HG03571 (cell line): ENCODE measurements around the gene FOXP4.

Source experiments
- ATAC-seq: cut with Tn5 transposase; IDR thresholded peaks from one replicate; pipeline ENCODE4 v1.9.1; 2021; ENCODE audit not compliant: unreplicated experiment

FOXP4 gene

DNA sequence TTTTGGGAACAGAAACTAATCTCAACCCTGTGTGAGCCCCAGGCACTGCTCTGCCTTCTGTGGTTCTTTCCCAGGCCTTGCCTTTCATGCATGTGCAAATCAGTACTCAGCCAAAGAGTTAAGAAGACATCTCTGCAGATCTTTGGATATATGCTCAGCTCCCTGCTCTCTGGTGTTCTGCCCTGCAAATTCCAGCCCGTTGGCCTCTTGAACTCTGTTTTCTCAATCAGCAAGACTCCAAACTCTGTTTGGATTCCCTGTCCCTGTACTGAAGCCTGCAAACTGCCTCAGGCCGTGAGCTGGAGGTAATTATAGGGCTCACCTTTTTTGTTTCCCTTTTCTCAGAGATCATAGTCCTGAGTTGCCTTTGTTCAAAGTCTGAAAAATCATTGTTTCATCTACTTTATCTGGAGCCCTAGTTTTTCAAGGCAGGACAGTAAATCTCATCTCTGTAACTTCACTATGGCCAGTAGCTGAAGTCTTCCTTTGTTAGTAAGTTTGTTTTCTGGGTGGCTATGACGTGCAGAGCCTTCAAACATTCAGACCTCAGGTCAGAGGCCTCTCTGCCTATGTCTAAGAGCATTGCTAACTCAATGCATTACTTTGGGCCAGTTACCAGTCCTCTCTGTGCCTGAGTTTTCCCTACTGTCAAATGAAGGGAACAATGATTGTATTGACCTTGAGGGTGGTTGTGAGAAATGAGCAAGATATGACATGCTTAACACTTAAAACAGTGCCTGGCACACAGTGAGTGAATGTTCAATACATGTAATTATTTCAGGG lies 76.2 kb downstream of the FOXP4 start:
- no peak for ATAC-seq

DNA sequence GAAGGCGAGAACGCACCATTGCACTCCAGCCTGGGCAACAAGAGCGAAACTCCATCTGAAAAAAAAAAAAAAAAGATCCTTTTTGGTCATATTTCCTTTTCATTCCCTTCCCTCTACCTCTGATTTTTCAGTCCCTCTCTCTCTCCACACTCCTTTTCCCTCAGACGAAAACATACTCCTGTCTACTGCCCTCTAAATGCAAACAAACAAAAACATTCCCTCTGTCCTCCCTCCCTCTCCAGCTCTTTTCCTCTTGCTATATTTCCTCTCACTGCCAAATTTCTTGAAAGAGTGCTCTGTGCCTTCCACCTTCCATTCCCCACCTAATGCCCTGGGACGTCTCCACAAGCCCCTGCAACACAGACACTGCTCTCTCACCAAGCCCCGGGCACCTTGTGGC lies 77.1 kb downstream of the FOXP4 start:
- no peak for ATAC-seq

GRCh38 chr6:41624621-41625380 lies 78.6 kb downstream of the FOXP4 start:
- no peak for ATAC-seq

DNA sequence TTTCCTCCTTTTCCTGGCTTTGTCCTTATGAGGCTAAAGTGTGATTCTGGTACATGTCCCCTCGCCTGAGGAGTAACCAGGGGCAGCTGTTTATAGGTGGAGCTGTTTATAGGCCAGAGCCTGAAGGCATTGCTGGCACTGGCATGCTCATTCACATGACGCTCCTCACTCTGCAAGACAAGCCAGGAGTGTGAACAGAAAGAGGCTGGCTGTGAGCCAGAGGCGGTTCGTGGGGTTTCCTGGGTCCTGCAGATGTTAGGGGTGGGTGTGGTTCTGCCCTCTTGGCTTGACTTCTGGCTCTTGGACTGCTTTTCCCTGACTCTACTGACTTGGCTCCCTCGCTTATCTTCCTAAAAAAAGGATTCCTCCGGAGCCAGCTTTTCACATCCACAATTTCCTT lies 79.3 kb downstream of the FOXP4 start:
- no peak for ATAC-seq

- no peak for ATAC-seq
Observed at GRCh38 chr6:41626022-41626421, 79.8 kb downstream of the FOXP4 start.

DNA sequence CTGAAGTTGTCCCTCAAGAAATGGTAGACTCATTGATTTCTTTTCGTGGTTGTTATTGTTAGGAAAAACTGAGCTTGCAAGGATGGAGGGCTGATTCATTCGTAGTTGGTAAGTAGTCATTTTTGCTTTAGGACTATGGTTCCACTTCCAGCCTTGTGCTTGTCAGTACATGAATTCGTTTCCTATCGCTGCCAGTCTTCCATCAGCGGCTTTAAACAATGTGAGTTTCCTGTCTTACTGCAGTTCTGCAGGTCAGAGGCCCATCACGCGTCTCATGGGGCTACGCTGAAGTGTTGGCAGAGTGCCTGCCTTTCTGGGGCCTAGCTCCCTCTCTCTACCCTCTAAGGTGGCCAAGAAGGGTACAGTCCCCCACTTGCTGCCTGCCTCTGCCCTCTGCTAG lies 80.7 kb downstream of the FOXP4 start:
- no peak for ATAC-seq

DNA sequence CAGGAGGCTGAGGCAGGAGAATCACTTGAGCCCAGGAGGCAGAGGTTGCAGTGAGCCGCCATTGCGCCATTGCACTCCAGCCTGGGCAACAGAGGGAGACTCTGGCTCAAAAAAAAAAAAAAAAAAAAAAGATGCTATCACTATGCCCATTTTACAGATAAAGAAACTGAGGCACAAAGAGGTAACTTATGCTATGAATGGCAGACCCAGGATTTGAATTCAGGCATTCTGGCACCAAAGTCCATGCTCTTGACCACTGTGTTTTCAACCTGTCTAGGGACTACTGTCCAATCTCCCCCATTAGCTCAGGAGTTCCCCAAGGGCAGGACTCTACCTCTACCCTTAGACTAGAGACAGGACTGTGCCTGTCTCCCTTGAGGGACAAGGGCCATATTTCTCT lies 82.9 kb downstream of the FOXP4 start:
- ATAC-seq = no peak

DNA sequence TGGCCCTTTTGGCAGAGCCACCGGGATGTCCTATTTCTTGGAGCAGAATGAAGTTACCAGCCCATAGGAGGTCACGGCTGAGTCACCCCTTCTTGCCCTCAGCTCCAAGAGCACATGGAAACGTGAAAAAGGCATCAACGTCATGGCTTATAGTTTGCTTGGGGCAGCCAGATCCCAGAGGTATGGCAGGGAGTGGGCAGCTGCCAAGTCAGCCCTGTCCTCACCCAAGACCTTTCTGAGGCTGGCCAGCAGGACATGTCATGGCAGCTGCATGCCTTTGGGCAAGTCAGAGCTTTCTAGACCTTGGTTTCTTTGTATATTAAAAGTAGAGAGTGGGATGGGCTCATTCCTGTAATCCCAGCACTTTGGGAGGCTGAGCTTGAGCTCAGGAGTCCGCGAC lies 83.9 kb downstream of the FOXP4 start:
- ATAC-seq = no peak

- no peak for ATAC-seq
Observed at GRCh38 chr6:41630946-41631345, 84.8 kb downstream of the FOXP4 start.

DNA sequence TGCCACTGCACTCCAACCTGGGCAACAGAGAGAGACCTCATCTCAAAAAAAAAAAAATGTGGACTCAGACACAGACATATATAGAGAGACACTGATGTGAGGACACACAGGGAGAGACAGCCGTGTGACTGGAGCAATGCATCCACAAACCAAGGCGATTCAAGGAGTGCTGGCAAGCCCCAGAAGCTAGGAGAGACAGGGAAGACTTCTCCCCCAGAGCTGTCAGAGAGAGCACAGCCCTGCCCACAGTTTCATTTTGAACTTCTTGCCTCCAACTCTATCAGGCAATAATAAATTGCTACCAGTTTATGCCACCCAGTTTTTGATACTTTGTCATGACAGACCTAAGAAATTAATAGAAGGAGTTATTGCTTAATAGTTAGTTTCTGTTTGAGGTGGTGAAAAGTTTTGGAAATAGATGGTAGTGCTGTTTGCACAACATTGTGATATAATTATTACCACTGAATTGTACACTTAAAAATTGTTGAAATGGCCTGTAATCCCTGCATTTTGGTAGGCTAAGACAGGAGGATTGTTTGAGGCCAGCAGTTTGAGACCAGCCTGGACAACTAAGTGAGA lies 87.0 kb downstream of the FOXP4 start:
- ATAC-seq = no peak

DNA sequence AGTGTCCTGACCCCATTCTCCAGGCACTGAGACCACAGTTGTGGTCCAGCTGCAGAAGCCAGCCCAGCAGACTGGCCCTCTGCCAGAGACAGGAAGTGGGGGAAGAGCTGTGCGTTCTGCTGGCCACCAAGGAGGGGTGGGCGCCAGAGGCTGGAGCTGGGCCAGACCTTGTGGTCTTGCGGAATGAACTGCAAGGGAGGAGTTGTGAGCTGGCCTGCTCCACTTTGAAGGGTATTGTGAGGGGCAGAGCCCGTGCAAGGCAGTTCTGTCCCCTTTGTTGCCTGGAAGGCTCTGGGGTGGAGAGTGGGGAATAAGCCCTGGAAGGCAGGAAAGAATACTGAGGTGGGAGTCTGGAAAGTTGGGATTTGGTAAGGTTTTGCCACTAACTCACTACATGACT lies 88.5 kb downstream of the FOXP4 start:
- ATAC-seq = no peak

GRCh38 chr6:41635365-41635764 lies 89.2 kb downstream of the FOXP4 start:
- no peak for ATAC-seq

- no peak for ATAC-seq
Observed at GRCh38 chr6:41636833-41637193, 90.6 kb downstream of the FOXP4 start.

- ATAC-seq = no peak
Observed at GRCh38 chr6:41637194-41638001, 91.2 kb downstream of the FOXP4 start.

- ATAC-seq = no peak
Observed at GRCh38 chr6:41638002-41638934, 92.1 kb downstream of the FOXP4 start, which contains the start of gene MDFI. Gene MDFI, plus strand, starts transcription at chr6:41638468. Its CDS starts 282 bp downstream, at chr6:41638750.

GRCh38 chr6:41638935-41639808 lies 93.0 kb downstream of the FOXP4 start:
- ATAC-seq = no peak

- no peak for ATAC-seq
Observed at GRCh38 chr6:41639809-41640371, 93.7 kb downstream of the FOXP4 start.

DNA sequence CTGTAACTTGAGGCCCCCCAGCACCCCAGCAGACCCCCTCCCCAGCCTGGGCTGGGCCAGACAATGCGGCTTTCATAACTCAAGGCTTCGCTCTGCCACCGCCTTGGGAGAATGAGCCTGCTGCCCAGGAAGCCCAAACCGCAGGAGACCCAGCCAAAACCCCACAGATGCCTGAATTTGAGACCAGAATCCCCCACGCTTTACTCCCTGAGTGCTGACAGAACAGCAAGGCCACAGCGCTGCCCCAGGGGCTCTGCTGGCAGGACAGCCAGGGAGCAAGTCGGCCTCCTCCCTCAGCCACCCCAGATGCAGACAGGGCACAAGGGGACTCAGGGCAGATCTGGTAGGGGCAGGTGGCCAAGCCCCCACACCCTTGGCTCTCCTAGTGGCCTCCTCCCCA lies 94.2 kb downstream of the FOXP4 start:
- no peak for ATAC-seq

DNA sequence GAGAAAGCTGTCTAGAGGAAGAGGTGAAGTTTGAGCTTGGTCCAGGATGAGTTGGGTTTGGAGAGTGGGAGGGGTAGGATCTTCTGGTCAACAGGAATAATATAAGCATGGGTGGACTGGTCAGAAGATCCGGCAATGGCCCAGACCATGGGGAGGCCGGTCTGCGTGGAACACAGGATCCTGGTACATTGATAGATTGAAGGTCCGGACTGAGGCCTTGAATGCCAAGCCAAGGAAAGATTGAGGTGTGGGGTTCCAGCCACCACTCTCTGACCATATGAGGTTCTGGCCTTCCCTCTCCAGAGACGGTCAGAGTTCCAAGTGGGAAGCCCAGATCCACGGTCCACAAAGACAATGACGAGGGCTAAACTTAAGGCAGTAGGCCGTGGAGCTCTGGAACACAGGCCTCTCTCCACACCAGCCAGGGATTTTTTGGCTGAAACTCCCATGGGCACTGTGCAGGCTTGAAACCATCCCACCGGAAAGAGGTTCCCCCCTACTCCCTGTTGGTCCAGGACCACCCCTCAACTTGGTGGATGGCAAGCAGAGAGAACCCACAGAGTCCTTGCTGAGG lies 95.3 kb downstream of the FOXP4 start:
- no peak for ATAC-seq
